ENCODE measurements around the gene ZNF263. TPM values are rescaled to one million over a fixed set of nuclear protein-coding genes. Genes with fewer than 3 reads are reported as not detected.

The ZNF263 gene
- 23.8 TPM for total RNA-seq

GRCh38 chr16:3282730-3283542 lies at the start of gene ZNF263:
ZNF263 (plus strand) TSS chr16:3283491; CDS start chr16:3283819, 328 bp downstream.
- DNase-seq (ENCODE audit: low spot score) = peak; percentile 97

DNA sequence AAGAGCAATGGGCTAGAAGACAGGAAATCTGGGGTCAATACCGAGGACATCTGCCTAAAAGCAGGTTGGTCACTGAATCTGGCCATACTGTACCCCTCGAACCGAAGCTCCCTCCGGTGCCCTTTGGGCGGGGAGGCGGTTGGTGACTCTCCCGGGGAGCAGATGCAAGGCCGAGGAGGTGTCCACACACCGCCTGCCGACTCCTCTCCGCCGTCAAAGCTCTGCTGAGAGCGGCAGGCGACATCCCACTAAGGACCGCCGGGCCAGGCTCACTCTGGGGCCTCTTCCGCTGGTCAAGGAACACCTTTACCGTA lies 48.8 kb upstream of the ZNF263 start:
- no peak for DNase-seq (ENCODE audit: low spot score)

DNA sequence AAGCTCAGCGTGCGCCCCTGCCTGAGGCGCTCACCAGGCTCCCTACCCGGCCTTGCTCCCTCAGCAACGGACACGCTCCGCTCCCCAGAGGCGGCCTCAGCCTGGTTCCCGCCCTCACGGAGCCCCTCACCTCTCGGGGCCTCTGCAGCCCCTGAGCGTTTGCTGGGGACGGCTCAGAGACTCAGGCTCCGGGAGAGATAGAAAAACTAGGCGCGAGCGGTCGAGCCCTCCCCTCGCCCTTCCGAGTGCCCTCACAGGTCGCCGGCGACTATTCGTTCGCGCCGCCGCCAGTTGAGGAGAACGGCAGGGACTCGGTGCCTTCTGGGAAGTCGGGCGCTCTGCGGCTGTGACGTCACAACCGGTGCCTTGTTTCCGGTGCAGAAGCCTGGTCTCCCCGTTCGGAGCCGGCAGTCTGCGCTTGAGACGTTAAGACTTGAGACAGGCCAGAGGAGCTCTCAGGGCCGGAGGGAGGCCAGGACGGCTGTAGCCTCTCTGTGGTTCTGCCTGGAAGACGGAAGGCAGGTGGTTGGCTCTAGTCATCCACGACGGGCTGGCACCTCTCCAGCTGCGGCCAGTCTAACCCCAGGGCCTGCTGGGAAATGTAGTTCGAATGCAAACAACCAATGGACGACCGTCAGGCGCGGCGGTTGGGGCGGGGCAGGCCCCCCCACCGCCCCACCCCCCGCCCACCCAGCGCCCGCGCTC lies 48.3 kb upstream of the ZNF263 start, which contains the start of gene ZNF200:
TSS of gene ZNF200 (minus strand) at position 302 of the 705 bp plus-strand sequence. CDS start 1,403 bp downstream, outside the sequence.
- DNase-seq (ENCODE audit: low spot score) = peak; percentile 97

- DNase-seq (ENCODE audit: low spot score) = peak; percentile 21
Observed at GRCh38 chr16:3235856-3236669, 47.2 kb upstream of the ZNF263 start.

GRCh38 chr16:3241761-3242160 lies 41.5 kb upstream of the ZNF263 start:
- DNase-seq (ENCODE audit: low spot score) = no peak

DNA sequence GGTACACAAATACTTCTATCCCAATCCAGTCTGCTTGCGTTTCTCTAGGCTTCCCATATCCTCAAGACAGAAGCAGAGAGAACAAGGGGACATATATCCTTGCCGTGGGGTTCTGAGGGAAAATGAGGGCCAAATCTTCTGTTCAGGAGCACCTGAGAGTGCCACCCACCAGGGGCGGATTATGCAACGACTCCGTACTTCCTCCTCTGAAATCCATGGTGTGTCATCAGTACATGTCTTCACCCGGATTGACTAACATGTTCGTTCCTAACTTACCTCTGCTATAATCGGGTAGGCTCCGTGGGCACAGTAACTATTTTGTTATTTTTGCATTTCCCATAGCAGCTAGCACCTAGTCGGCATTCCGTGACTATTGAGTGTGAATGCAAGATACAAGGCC lies 40.6 kb upstream of the ZNF263 start:
- no peak for DNase-seq (ENCODE audit: low spot score)

GRCh38 chr16:3243882-3244281 lies 39.4 kb upstream of the ZNF263 start:
- no peak for DNase-seq (ENCODE audit: low spot score)

- DNase-seq (ENCODE audit: low spot score) = no peak
Observed at GRCh38 chr16:3246002-3246401, 37.3 kb upstream of the ZNF263 start.

GRCh38 chr16:3246876-3247275 lies 36.4 kb upstream of the ZNF263 start:
- no peak for DNase-seq (ENCODE audit: low spot score)

GRCh38 chr16:3248596-3248995 lies 34.7 kb upstream of the ZNF263 start:
- no peak for DNase-seq (ENCODE audit: low spot score)

- DNase-seq (ENCODE audit: low spot score) = no peak
Observed at GRCh38 chr16:3249020-3249419, 34.3 kb upstream of the ZNF263 start.

- DNase-seq (ENCODE audit: low spot score) = no peak
Observed at GRCh38 chr16:3249451-3249850, 33.8 kb upstream of the ZNF263 start.

DNA sequence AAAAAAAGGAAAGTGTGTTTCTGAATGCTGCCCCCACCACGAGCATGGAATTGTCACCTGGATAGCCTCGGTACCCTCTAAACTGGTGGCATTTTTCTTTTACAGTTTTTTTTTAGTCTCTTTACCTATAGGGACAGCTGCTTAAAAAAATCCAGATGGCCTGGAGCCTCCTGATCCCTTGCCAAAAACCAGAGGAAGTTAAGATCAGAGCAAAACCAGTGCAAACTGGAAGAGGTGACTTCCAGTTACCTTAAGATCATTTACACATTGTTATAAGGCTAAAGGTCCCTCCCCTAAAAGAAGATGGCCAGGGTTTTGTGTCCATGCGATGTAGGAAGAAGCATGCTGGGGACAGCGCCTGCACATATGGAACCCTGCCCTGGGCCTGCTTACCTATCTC lies 30.3 kb upstream of the ZNF263 start:
- DNase-seq (ENCODE audit: low spot score) = no peak

DNA sequence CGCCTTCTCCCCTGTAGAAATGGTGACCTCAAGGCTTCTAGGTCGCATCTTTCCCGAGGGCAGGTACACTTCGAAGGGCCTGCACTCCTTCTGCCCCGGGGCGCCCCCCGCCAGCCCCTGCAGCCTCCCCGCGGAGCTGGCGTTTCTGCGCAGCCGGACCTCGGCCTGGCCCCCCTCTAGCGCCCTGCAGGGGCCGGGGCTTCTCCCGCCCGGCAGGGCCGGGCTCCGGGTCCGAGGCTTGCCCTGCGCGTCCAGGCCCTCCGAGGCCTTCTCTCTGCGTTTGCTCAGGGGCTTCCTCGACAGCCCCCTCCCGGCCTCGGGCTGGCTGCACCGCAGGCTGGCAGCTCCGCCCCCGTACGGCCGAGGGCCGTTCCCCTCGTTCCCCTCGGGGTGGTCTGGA lies 29.0 kb upstream of the ZNF263 start:
- DNase-seq (ENCODE audit: low spot score) = no peak

GRCh38 chr16:3256146-3256865 lies 27.0 kb upstream of the ZNF263 start, which contains the start of gene MEFV:
MEFV (minus strand) TSS chr16:3256633; CDS start chr16:3256587, 46 bp downstream.
- DNase-seq (ENCODE audit: low spot score) = no peak

- no peak for DNase-seq (ENCODE audit: low spot score)
Observed at GRCh38 chr16:3256866-3257465, 26.3 kb upstream of the ZNF263 start.

DNA sequence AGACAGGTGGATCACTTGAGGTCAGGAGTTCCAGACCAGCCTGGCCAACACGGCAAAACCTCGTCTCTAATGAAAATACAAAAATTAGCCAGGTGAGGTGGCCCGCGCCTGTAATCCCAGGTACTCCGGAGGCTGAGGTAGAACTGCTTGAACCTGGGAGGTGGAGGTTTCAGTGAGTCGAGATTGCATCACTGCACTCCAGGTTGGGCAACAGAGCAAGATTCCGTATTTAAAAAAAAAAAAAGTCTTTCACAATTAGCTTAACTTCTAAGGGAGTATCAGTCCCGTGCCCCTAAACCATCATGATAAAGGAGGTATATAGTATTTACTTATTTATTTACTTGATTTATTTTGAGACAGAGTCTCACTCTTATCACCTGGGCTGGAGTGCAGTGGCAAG lies 23.5 kb upstream of the ZNF263 start:
- DNase-seq (ENCODE audit: low spot score) = no peak

DNA sequence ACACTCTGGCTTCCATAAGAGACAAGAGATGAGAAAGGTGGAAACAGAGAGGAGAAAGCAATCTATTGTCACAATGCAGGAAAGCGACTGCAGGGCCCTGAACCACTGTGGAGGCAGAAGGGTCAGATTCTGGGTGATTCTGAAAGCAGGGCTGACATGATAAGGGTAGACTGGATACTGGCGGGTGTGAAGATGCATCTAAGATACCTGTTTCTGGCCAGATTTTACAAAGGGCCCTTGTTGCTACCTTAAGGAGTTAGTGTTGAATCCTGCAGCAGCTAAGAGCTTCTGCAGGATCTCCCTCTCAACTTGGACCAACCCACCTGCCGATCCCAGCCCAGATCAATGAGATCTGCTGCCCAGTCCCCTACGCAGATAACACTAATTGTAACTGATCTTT lies 20.8 kb upstream of the ZNF263 start:
- no peak for DNase-seq (ENCODE audit: low spot score)

- peak; percentile 98 for DNase-seq (ENCODE audit: low spot score)
Observed at GRCh38 chr16:3264137-3265036, 18.9 kb upstream of the ZNF263 start.

DNA sequence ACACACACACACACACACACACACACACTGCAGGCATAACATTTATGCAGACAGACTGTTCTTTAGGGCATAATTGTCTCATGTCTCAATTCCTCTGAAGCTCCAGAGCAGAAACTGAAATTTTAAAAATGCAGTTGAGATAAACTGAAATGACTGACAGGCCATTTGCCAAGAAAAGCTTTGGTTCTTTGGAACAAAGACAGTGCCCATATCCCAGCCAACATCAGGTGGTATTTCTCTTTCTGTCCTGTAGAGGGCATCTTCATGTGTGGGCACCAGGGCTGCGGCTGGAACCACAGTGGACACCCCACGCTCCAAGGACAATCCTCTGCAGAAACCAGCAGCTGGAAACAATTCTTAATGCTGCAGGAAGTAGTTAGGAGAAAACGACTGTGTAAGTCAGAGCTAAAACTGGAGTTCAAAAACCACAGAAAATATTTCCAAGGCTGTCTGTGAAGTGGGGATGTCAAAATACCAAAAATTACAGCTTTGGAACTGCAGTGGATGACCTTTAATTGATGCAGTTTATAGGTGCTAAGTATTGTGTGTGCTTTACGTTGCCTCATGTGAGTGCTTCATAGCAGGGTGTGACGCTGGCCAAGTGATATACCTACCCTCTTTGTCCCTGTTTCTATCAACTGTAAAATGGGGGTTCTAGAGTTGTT lies 16.3 kb upstream of the ZNF263 start:
- no peak for DNase-seq (ENCODE audit: low spot score)
